Measurements from ENCODE around the gene SLC25A10. TPM values are rescaled to one million over a fixed set of nuclear protein-coding genes. Genes with fewer than 3 reads are reported as not detected.
"Not testable (repeated sequence)": the region's sequence is repeated elsewhere in the genome, so short reads cannot be mapped to it uniquely, and the experiment has no call there.

The SLC25A10 gene
- total RNA-seq, 1 donor from 2014 or later = 7.1 TPM

DNA sequence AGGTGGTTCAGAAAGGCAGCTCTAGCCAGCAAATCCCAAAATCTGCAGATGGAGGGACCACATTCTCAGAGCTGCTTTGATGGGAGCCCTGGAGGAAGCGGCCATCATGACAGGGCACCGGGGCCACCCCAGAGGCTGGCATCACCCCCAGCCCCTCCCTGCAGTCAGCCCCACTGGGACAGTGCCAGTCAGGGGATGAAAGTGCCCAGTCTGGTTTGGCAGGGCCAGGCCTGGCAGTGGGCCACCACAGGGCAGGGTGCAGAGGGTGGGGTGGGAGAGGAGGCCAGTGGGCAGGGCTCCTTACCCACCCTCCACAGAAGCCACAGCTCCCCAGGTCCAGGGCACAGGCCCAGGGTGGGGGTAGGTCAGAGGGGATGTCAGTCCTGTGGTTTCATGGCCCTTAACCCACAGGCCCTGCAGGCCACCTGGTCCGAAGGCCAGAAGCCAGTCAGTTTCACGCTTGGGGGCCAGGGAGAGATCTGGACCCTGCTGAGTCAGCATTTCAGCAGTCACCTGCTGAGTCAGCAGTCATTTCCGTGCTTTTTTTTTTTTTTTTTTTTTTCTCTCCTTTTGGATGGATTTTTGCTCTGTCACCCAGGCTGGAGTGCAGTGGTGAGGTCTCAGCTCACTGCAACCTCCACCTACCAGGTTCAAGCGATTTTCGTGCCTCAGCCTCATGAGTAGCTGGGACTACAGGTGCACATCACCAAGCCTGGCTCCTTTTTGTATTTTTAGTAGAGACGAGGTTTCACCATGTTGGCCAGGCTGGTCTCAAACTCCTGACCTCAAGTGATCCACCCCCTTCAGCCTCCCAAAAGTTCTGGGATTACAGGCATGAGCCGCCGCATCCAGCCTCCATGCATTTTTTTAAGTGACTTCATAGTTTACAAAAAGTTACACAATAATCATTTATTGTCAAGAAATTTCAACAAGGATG is 10.4 kb downstream of the SLC25A10 start:
- DNase-seq = no peak

DNA sequence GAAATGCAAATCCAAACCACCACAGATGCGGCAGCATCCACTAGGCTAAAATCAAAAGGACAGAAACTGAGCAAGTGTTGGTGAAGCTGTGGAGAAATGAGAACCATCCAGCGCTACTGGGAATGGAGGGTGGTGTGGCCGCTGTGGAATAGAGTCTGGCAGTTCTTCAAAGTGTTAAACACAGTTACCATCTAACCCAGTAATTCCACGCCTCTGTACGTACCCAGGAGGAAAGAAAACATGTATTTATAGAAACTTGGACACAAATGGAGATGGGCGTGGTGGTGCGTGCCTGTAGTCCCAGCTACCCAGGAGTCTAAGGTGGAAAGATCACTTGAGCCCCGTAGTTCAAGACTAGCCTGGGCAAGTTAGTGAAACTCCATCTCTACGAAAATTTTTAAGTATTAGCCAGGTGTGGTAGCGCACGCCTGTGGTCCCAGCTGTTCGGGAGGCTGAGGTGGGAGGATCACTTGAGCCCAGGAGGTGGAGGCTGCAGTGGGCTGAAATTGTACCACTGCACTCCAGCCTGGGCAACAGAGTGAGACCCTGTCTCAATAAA is 11.6 kb downstream of the SLC25A10 start:
- no peak for DNase-seq

DNA sequence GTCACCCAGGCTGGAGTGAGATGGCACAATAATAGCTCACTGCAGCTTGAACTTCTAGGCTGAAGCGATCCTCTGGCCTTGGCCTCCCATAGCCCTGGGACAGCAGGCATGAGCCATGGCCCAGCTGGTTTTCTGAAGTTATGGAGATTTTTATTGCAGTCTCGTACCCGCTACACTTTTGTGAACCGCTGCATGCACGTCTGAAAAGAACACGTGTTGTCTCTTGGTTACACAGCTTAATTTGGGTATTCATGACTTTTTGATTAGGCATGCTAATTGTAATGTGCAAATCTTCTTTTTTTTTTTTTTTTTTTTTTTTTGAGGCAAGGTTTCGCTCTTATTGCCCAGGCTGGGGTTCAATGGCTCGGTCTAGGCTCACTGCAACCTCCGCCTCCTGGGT is 13.4 kb downstream of the SLC25A10 start:
- no peak for DNase-seq

DNA sequence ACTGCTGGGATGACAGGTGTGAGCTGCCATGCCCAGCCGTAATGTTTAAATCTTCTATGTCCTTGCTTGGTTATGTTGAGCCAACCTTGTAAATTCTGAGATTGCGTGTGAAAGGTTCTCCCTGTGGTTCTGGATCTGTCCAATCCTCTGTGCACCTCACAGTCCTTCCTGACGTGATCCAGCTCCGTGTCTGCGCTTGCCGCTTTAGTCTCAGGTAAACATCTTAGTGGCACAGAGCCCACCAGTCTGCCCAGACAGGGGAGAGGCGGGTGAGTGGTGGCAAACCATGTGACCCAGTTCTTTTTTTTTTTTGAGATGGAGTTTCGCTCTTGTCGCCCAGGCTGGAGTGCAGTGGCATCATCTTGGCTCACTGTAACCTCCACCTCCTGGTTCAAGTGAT is 13.9 kb downstream of the SLC25A10 start:
- DNase-seq = no peak

DNA sequence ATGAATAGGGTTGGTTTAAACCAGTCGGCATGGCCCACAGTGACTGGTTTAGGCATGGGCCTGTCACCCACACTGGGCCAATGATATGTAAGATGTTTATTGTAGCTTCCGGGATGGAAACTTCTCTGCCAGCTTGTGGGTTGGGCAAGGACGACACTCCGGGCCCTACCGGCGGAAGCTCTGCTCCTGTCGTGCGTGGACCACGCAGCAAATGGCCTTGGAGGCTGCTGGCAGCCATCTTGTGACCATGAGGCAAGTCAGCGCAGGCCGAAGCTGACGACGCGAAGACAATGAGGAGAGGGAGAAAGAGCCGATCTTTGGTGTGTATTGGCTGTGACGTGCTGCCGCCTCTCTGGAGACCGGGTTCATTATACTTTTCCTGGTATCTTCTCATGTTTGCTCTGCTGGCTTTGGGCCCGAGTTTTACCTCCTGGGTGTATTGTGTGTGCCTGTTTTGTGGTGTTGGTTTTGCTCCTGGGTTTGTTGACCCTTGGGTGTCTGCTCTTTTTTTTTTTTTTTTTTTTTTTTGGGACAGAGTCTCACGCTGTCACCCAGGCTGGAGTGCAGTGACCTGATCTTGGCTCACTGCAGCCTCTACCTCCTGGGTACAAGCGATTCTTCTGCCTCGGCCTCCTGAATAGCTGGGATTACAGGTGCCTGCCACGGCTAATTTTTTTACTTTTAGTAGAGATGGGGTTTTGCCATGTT is 15.4 kb downstream of the SLC25A10 start:
- DNase-seq = no peak

DNA sequence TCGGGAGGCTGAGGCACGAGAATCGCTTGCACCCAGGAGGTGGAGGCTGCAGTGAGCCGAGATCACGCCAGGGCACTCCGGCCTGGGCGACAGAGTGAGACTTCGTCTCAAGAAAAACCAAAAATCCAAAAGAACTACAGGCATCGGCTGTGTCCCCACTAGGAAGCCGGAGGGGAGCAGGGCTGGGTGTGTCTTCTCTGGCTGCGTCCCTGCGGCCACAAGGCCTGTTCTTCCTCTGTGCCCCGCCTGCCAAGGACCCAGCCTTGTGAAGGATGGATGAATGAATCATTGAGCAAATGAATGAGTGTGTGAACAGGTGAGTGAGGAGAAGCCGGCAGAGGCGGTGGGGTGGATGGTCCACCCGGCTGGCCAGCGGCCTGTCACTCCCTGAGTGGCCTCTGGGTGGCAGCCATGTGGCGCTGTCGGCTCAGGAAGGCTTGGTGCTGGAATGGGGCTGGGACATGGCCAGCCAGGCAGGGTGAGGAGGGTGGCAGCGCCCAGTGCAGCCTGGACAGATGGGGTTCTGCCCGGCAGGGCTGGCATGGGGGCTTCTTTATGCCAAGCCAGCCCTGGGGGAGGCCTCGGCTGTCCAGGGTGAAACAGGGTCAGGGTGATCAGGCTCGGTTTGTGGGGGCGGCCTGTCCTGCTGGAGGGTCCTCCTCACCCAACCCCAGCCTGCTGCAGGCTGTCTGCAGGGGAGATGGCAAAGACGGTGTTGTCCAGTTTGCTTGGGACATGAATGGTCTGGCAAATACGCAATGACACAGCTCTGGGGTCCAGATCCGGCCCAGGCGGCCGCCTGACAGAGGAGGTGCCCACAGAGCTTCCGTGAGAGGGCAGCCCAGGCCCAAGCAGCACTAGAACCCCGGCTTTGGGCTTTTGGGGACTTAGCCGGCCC is 21.7 kb downstream of the SLC25A10 start:
- peak; percentile 9 for DNase-seq

DNA sequence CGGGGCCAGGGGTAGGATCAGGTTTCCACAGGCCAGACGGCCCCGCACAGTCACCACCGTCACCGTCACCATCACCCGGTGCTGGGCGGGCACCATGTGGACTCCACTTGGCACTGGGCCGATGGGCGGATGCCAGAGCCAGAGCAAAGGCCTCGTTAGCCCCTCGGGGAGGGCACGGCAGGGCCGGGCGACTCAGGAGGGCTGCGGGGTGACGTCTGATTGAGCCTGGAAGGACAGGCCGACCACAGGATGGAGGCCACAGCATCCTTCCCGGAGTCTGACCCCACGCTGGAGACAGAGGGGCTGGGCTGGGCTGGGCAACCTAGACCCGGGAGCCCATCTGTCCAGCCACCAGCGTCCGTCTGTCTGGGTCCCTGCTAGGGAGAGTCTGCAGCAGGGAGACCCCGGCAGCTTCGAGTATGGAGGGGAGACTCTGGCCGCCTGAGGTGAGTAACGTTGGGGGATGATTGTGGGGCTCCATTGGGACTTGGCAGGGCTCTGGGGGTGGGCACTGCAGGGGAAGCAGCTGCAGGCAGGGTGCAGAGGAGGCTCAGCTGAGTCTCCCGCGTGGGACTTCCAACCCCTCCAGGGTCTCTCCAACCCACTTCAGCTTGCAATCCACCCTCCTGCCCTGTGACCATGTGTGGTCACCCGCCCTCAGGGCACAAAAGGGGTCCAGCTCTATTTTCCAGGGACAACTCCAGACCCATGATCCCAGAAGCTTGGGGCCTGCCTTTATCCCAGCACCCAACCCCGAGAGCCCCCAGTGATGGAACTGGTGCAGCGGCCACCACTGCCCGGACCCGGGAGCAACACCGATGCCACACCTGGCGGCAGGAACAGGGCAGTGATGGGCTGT is 22.6 kb downstream of the SLC25A10 start:
- no peak for DNase-seq

DNA sequence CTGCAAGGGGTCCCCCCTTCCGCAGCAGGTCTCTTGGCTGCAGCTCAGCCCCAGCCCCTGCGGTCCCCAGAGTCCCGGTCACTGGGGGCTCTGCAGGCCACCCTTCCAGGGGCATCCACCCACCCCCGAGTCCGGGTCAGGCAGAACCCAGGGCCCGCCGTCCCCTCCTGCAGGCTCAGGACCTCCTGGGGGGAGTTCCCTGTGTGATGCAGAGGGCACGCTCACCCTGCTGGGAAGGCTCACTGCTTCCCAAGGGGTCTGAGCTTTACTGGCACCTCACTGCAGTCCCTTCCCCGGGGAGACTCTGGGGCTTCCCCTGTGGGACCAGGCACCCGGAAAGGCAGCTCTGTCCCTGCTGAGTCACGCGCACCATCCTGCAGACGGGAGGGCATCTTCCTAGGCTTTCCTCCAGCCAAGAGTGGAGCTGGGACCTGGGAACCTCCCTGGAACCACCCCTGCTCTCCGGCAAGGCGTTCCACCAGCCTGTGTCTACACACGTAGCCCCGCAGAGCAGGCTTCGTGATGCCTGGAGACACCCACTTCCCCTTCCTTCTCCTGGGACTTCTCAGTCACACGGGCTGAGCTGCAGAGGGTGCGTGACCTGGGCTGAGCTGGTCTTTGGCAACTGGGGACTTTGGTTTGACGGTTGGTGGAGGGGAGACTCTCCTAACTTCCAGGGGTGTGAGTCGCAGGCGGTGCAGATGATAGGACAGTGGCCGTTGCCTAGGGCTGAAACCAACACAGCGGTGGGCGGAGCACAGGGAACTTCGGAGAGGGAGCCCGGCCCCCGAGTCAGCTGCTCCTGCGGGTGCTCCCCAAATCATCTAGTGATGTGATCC is 23.4 kb downstream of the SLC25A10 start:
- DNase-seq = no peak

DNA sequence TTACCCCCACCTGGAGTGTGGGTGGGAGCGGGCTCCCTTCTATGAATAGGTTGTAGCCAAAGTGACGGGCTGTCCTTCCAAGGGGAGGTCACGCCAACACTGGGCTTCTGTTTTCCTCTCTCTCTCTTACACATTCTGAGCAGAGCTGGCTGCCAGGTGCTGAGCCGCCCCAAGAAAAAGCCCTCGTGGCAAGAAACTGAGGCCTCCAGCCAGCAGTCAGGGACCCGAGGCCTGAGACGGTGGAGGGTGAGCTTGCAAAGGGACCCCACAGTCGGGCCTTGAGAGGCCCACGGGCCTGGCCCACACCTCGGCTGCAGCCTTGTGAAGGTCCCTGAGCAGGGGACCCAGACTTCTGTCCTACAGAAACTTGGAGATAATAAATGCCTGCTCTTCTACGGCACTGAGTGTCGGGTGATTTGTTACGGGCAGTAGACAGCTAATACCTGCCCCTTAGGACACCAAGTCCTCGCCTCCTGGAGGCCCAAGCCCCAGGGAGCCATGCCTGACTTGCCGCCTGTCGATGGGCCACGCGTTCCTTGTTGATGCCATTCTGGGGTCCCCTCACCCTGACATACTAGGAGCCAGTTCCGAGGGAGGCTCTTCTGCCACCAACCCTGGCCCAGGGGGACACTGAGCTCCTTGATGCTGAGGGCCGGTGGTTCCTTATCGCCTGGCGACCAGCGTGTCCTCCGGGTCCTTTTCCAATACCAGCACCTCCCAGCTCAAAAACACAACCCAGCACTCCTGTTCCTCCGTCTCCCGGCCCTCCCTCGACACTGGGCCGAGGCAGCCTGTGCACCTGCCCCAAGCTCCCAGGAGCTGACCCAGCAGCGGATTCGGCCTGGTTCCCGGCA is 26.1 kb downstream of the SLC25A10 start:
- no peak for DNase-seq

DNA sequence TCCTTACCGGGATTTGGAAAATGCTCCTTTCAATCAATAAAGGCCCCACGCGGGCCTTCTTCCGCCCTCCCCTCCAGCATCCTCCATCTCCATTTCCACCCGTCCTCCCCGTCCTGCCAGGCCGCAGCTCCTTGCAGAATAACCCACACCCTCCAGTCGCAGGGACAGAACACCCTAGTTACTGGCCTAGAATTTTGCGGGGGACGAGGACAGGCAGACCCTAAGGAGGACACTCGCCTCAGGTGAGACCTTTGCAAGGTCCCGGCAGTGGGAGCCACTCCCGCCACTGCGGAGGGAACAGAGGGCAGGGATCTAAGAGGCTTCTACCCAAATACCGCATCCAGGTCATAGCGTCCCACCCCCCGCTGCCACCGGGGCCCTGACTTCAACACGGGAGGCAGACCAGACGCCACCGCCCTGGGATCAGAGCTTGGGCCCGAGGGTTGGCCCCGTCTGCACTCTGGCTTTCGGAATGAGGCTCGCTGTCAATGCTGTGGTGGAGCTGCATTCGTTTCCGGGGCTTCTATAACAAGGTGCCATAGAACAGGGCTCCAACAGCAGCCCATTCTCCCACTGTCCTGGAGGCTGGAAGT is 26.8 kb downstream of the SLC25A10 start:
- DNase-seq = no peak

DNA sequence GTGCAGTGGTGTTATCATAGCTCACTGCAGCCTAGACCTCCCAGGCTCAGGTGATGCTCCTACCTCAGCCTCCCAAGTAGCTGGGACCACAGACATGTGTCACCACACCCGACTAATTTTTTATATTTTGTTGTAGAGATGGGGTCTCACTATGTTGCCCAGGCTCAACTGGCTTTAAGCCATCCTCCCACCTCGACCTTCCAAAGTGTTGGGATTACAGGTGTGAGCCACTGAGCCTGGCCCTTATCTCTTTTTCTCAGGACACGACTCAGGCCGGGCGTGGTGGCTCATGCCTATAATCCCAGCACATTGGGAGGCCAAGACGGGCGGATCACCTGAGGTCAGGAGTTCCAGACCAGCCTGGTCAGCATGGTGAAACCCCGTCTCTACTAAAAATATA is 27.5 kb downstream of the SLC25A10 start:
- DNase-seq = not testable (repeated sequence)

DNA sequence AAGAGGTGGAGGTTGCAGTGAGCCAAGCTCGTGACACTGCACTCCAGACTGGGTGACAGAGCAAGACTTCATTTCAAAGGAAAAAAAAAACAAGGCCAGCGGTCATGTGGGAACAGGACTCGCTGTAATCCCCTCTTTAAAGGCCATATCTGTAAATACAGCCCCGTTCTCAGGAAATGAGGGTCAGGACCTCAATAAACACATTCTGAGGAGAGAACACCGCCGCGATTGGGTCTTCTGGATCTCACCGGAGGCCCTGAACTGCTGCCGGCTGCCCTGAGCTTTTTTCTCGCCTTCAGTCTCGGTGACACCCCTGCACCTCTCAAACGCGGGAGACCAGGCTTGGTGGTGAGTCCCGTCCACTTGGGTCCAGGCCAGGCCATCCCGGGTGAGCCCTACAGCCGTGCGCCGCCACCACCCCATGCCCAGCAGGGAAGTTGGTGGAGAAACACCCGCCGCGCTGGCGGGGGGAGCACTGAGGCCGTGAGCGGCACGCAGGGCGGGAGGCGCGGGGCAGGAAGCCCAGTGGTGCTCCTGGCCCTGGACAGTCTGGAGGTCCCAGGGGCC is 28.4 kb downstream of the SLC25A10 start:
- no peak for DNase-seq

DNA sequence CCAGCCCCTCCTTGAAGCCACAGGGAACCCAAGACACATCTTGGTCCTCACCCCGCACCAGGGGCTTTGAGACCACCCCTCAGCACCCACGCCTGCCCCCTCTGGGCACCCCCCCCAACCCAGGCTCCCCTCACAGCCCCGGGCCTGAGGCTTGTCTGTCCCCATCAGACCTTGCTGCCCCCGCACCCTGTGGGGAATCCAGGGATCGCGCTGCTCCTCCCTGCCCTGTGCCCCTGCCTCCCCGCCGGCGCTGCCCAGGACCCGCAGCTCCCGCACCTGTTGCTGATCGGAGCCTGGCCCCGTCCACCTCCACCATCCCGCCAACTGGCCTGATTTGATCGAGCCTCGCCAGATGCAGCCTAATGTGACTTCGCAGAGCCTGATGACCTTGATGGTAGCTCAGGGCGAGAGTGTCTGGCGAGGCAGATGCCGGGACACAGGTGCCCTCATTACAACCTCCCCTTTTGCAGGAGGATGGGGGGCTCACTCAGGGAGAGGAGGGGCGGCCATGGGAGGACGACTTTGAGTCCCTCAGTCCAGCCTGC is 29.0 kb downstream of the SLC25A10 start:
- DNase-seq = no peak

DNA sequence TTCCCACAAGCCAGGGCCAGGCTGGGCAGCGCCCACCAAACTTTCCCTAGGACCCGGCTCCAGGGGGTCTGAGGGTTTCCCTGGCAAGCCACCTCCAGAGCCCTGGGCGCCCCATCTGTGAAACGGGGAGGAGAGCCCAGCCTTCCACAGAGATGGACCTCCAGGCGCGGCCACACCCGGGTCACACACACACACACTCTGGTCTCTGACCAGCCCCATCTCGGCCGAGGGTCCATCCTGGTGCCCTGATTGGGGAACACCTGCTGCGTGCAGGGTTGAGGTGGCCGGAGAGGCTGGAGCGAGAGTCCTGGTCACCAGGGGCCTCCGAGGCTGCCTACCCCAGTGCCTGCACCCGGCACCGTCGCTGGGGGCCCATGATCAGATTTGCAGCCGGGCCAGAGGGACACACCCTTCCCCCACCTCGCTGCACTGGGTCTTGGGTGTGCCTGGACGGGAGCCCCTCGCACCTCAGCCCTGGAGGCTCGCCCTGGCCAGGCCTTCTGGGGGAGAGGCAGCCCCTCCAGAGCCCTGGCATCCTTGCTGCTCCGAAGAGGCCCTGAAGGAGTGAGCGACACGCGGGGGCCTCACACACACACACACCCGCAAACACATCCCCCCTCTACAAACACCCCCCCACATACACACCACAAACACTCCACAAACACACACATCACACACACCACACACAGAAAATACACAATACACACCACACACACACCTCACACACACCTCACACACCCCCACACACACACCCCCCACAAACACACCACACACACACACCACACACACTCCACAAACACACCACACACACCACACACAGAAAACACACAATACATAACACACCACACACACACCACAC is 29.7 kb downstream of the SLC25A10 start:
- DNase-seq = no peak
